Trophoblast cell (in vitro differentiated cells and primary cell): Measurements from ENCODE around the gene CEP55.

ENCODE experiments used
- DNase-seq, 2 donors: peaks; one replicate each; pipeline ENCODE4 v3.0.0-alpha.2; 2016
- H2AFZ ChIP-seq: 2 replicates; pipeline ENCODE4 v1.6.1; 2013; ENCODE audit warnings: low read length, moderate library complexity, mild to moderate bottlenecking; ENCODE audit not compliant: insufficient read depth, poor library complexity
- H2AK5ac ChIP-seq: 2 replicates; pipeline ENCODE4 v1.6.1; 2013; ENCODE audit warnings: mild to moderate bottlenecking, low read length
- H2BK120ac ChIP-seq: 2 replicates; pipeline ENCODE4 v1.6.1; 2013; ENCODE audit warnings: low read length, mild to moderate bottlenecking, moderate library complexity; ENCODE audit not compliant: insufficient read depth, poor library complexity
- H2BK12ac ChIP-seq: 2 replicates; pipeline ENCODE4 v1.6.1; 2013; ENCODE audit warnings: mild to moderate bottlenecking, low read length, moderate library complexity
- H2BK5ac ChIP-seq: 2 replicates; pipeline ENCODE4 v1.6.1; 2013; ENCODE audit warnings: low read length, low read depth, moderate library complexity, mild to moderate bottlenecking; ENCODE audit not compliant: poor library complexity
- H3K14ac ChIP-seq: 2 replicates; pipeline ENCODE4 v1.6.1; 2013; ENCODE audit warnings: mild to moderate bottlenecking, low read length
- H3K18ac ChIP-seq: 2 replicates; pipeline ENCODE4 v1.6.1; 2013; ENCODE audit warnings: mild to moderate bottlenecking, low read length
- H3K23ac ChIP-seq: 2 replicates; pipeline ENCODE4 v1.6.1; 2013; ENCODE audit warnings: low read length
- H3K27ac ChIP-seq: 2 replicates; pipeline ENCODE4 v1.5.1; 2013; ENCODE audit warnings: low read depth, mild to moderate bottlenecking, inconsistent platforms, low read length, moderate library complexity
- H3K27me3 ChIP-seq: 2 replicates; pipeline ENCODE4 v1.6.1; 2013; ENCODE audit warnings: inconsistent platforms, mild to moderate bottlenecking, low read length, moderate library complexity; ENCODE audit not compliant: insufficient read depth
- H3K36me3 ChIP-seq, 2 experiments: 1 replicate in 1 of 2; 2 replicates in 1 of 2; pipeline ENCODE4 v1.6.1; 2013; ENCODE audit warnings: low read length in 2 of 2, mild to moderate bottlenecking in 2 of 2, moderate library complexity in 1 of 2; ENCODE audit not compliant: insufficient read depth in 2 of 2, control insufficient read depth in 1 of 2
- H3K4ac ChIP-seq: 2 replicates; pipeline ENCODE4 v1.6.1; 2013; ENCODE audit warnings: low read depth, mild to moderate bottlenecking, low read length, moderate library complexity
- H3K4me1 ChIP-seq, 2 experiments: 1 replicate in 1 of 2; 2 replicates in 1 of 2; pipeline ENCODE4 v1.6.1; 2013; ENCODE audit warnings: low read length in 2 of 2, mild to moderate bottlenecking in 2 of 2, moderate library complexity in 1 of 2; ENCODE audit not compliant: insufficient read depth in 2 of 2, control insufficient read depth in 1 of 2
- H3K4me2 ChIP-seq: 2 replicates; pipeline ENCODE4 v1.6.1; 2013; ENCODE audit warnings: inconsistent platforms, mild to moderate bottlenecking, low read length, moderate library complexity
- H3K4me3 ChIP-seq: 2 replicates; pipeline ENCODE4 v1.5.1; 2013; ENCODE audit warnings: mild to moderate bottlenecking, low read depth, low read length, inconsistent platforms
- H3K79me1 ChIP-seq: one replicate; pipeline ENCODE4 v1.6.1; 2013; ENCODE audit warnings: low read length
- H3K79me2 ChIP-seq: 2 replicates; pipeline ENCODE4 v1.6.1; 2013; ENCODE audit warnings: low read length, mild to moderate bottlenecking; ENCODE audit not compliant: control insufficient read depth, insufficient read depth, poor library complexity
- H3K9ac ChIP-seq: 2 replicates; pipeline ENCODE4 v1.6.1; 2013; ENCODE audit warnings: mild to moderate bottlenecking, low read length
- H3K9me3 ChIP-seq: 2 replicates; pipeline ENCODE4 v1.6.1; 2013; ENCODE audit warnings: low read depth, mild to moderate bottlenecking, control low read depth, inconsistent platforms, low read length; ENCODE audit not compliant: insufficient read depth
- H4K12ac ChIP-seq: 2 replicates; pipeline ENCODE4 v1.6.1; 2013; ENCODE audit warnings: low read depth, mild to moderate bottlenecking, low read length, moderate library complexity
- H4K8ac ChIP-seq: 2 replicates; pipeline ENCODE4 v1.6.1; 2013; ENCODE audit warnings: low read depth, mild to moderate bottlenecking, low read length, moderate library complexity
- H4K91ac ChIP-seq: one replicate; pipeline ENCODE4 v1.6.1; 2013; ENCODE audit warnings: low read depth, mild to moderate bottlenecking, low read length, moderate library complexity
- WGBS: extraction: QIAGEN DNeasy Blood & Tissue Kit; methylation state at CpG from one replicate; pipeline ENCODE4 v1.1.7; 2013; ENCODE audit warnings: missing lambda C conversion rate; ENCODE audit not compliant: insufficient read length, insufficient coverage; ENCODE audit errors: extremely low coverage; 5-methylcytosine and 5-hydroxymethylcytosine counted together

The CEP55 gene

GRCh38 chr10:93568105-93568390, 71.6 kb downstream of the CEP55 start:
- no peak overlapping the region for H3K4me3 ChIP-seq
- H3K4me2 ChIP-seq, result no peak overlapping the region
- peaks cover 3% of the 10 kb centered on the region for H3K9me3 ChIP-seq
- no peak overlapping the region for H2BK12ac ChIP-seq
- no peak overlapping the region for H3K27ac ChIP-seq
- peaks cover 24% of the 10 kb centered on the region for H3K27me3 ChIP-seq
- H4K12ac ChIP-seq, result no peak overlapping the region
- no CpG with 5 or more reads among the region's 21 CpGs for WGBS
- H4K8ac ChIP-seq, result no peak overlapping the region
- no peak overlapping the region for H3K9ac ChIP-seq
- H2BK5ac ChIP-seq, result no peak overlapping the region
- H2AFZ ChIP-seq, result no peak overlapping the region
- no peak overlapping the region for H3K23ac ChIP-seq
- H3K4me1 ChIP-seq, result peaks cover 7 to 12% of the 10 kb centered on the region in 2 experiments
- no peaks in the 10 kb centered on the region for H3K36me3 ChIP-seq
- no peak overlapping the region for H3K18ac ChIP-seq
- H3K4ac ChIP-seq, result no peak overlapping the region
- H3K79me1 ChIP-seq, result no peaks in the 10 kb centered on the region
- H2BK120ac ChIP-seq, result no peak overlapping the region
- H3K14ac ChIP-seq, result no peak overlapping the region
- H3K79me2 ChIP-seq, result no peaks in the 10 kb centered on the region
- H2AK5ac ChIP-seq, result no peak overlapping the region
- DNase-seq, result no peak
- H4K91ac ChIP-seq, result no peak overlapping the region

GRCh38 chr10:93570383-93570782, 74.0 kb downstream of the CEP55 start:
- peaks cover 24% of the 10 kb centered on the region for H3K27me3 ChIP-seq

GRCh38 chr10:93572606-93573005, 76.2 kb downstream of the CEP55 start:
- H3K9me3 ChIP-seq, result no peaks in the 10 kb centered on the region
- H3K4me2 ChIP-seq, result no peak overlapping the region
- H3K79me2 ChIP-seq, result no peaks in the 10 kb centered on the region
- H2BK5ac ChIP-seq, result no peak overlapping the region
- H3K18ac ChIP-seq, result no peak overlapping the region
- peaks cover 9% of the 10 kb centered on the region for H3K27me3 ChIP-seq
- no peak overlapping the region for H4K12ac ChIP-seq
- H4K8ac ChIP-seq, result no peak overlapping the region
- no peak overlapping the region for H3K9ac ChIP-seq
- no peaks in the 10 kb centered on the region for H3K4me1 ChIP-seq
- no peaks in the 10 kb centered on the region for H3K36me3 ChIP-seq
- no peak overlapping the region for H2BK12ac ChIP-seq
- H2AK5ac ChIP-seq, result no peak overlapping the region
- no peaks in the 10 kb centered on the region for H3K79me1 ChIP-seq
- no peak overlapping the region for H3K23ac ChIP-seq
- H3K4ac ChIP-seq, result no peak overlapping the region
- no peak overlapping the region for H3K4me3 ChIP-seq
- no peak overlapping the region for H2AFZ ChIP-seq
- no peak for DNase-seq
- H4K91ac ChIP-seq, result no peak overlapping the region
- no peak overlapping the region for H3K27ac ChIP-seq
- no CpG with 5 or more reads among the region's 2 CpGs for WGBS
- no peak overlapping the region for H3K14ac ChIP-seq
- H2BK120ac ChIP-seq, result no peak overlapping the region

More at GRCh38 chr10:93570383-93570782, 74.0 kb downstream of the CEP55 start:
- no peaks in the 10 kb centered on the region for H3K79me1 ChIP-seq
- no peaks in the 10 kb centered on the region for H3K36me3 ChIP-seq
- no peak overlapping the region for H3K18ac ChIP-seq
- no peak overlapping the region for H2BK12ac ChIP-seq
- H4K91ac ChIP-seq, result no peak overlapping the region
- no peak overlapping the region for H4K8ac ChIP-seq
- H2AK5ac ChIP-seq, result no peak overlapping the region
- H3K9me3 ChIP-seq, result peaks cover 3% of the 10 kb centered on the region
- H3K4me3 ChIP-seq, result no peak overlapping the region
- no peak overlapping the region for H4K12ac ChIP-seq
- no peak overlapping the region for H3K23ac ChIP-seq
- no peak overlapping the region for H3K14ac ChIP-seq
- no peak overlapping the region for H3K4me2 ChIP-seq
- no peaks in the 10 kb centered on the region for H3K79me2 ChIP-seq
- DNase-seq, result no peak
- H2BK120ac ChIP-seq, result no peak overlapping the region
- WGBS, result no CpG with 5 or more reads among the region's 3 CpGs
- no peak overlapping the region for H3K4ac ChIP-seq
- no peak overlapping the region for H3K27ac ChIP-seq
- no peak overlapping the region for H2BK5ac ChIP-seq
- peaks cover 7 to 12% of the 10 kb centered on the region in 2 experiments for H3K4me1 ChIP-seq
- H2AFZ ChIP-seq, result no peak overlapping the region
- H3K9ac ChIP-seq, result no peak overlapping the region

GRCh38 chr10:93573051-93573909, 76.9 kb downstream of the CEP55 start:
- no peak overlapping the region for H3K14ac ChIP-seq
- no peak overlapping the region for H3K4me2 ChIP-seq
- H2AFZ ChIP-seq, result no peak overlapping the region
- no peak overlapping the region for H4K91ac ChIP-seq
- H3K18ac ChIP-seq, result no peak overlapping the region
- H3K79me1 ChIP-seq, result no peaks in the 10 kb centered on the region
- no peak overlapping the region for H3K23ac ChIP-seq
- H3K27ac ChIP-seq, result no peak overlapping the region
- H3K4ac ChIP-seq, result no peak overlapping the region
- H2BK12ac ChIP-seq, result no peak overlapping the region
- no peak overlapping the region for H2BK5ac ChIP-seq
- H3K36me3 ChIP-seq, result no peaks in the 10 kb centered on the region
- no peak overlapping the region for H3K9ac ChIP-seq
- H3K27me3 ChIP-seq, result peaks cover 3% of the 10 kb centered on the region
- H3K4me3 ChIP-seq, result no peak overlapping the region
- no peak overlapping the region for H4K12ac ChIP-seq
- WGBS, result no CpG with 5 or more reads among the region's 10 CpGs
- no peak overlapping the region for H2BK120ac ChIP-seq
- no peaks in the 10 kb centered on the region for H3K79me2 ChIP-seq
- no peaks in the 10 kb centered on the region for H3K9me3 ChIP-seq
- no peak overlapping the region for H4K8ac ChIP-seq
- H2AK5ac ChIP-seq, result no peak overlapping the region
- no peaks in the 10 kb centered on the region for H3K4me1 ChIP-seq
- no peak for DNase-seq
